Endodermal cell (in vitro differentiated cells): ENCODE data around the gene RNF11. TPM values are rescaled to one million over a fixed set of nuclear protein-coding genes. Genes with fewer than 3 reads are reported as not detected.

Source experiments
- DNase-seq: peaks from one replicate; pipeline ENCODE4 v3.0.0-alpha.2; 2017
- H3K27ac ChIP-seq: 2 replicates; pipeline ENCODE4 v1.5.1; 2013; ENCODE audit warnings: mild to moderate bottlenecking, low read depth, low read length, moderate library complexity
- H3K27me3 ChIP-seq: 2 replicates; pipeline ENCODE4 v1.6.1; 2013; ENCODE audit warnings: mild to moderate bottlenecking, low read length, moderate library complexity; ENCODE audit not compliant: insufficient read depth, control insufficient read depth, poor library complexity, severe bottlenecking
- H3K36me3 ChIP-seq: 2 replicates; pipeline ENCODE4 v1.7.0; 2013; ENCODE audit warnings: mild to moderate bottlenecking, low read length, moderate library complexity; ENCODE audit not compliant: control insufficient read depth, insufficient read depth
- H3K4me1 ChIP-seq: one replicate; pipeline ENCODE4 v1.7.0; 2013; ENCODE audit warnings: low read length; ENCODE audit not compliant: control insufficient read depth, insufficient read depth
- H3K4me3 ChIP-seq: 2 replicates; pipeline ENCODE4 v1.5.1; 2013; ENCODE audit warnings: mild to moderate bottlenecking, low read length, moderate library complexity
- H3K9ac ChIP-seq: 2 replicates; pipeline ENCODE4 v1.6.1; 2013; ENCODE audit warnings: mild to moderate bottlenecking, low read length, moderate library complexity; ENCODE audit not compliant: poor library complexity, severe bottlenecking; ENCODE audit errors: extremely low read depth
- H3K9me3 ChIP-seq: 2 replicates; pipeline ENCODE4 v1.6.1; 2013; ENCODE audit warnings: mild to moderate bottlenecking, low read length, moderate library complexity; ENCODE audit not compliant: control insufficient read depth
- H3K27ac Mint-ChIP-seq: 2 replicates; pipeline ENCODE4 v1.8.0; 2020; ENCODE audit warnings: mixed read lengths
- H3K27me3 Mint-ChIP-seq: 2 replicates; pipeline ENCODE4 v1.8.0; 2021; ENCODE audit warnings: mild to moderate bottlenecking, mixed read lengths; ENCODE audit not compliant: insufficient read depth
- H3K36me3 Mint-ChIP-seq: 2 replicates; pipeline ENCODE4 v1.8.0; 2020; ENCODE audit warnings: low read depth, mixed read lengths
- H3K4me1 Mint-ChIP-seq: 2 replicates; pipeline ENCODE4 v1.8.0; 2020; ENCODE audit warnings: mixed read lengths
- H3K4me3 Mint-ChIP-seq: 2 replicates; pipeline ENCODE4 v1.8.0; 2020; ENCODE audit warnings: mild to moderate bottlenecking, moderate library complexity, mixed read lengths
- H3K9me3 Mint-ChIP-seq: 2 replicates; pipeline ENCODE4 v1.8.0; 2020; ENCODE audit warnings: mild to moderate bottlenecking, mixed read lengths
- CTCF ChIP-seq: fragments of 200-600 bp; sonication (generic); conservative IDR thresholded peaks from 2 replicates; pipeline ENCODE4 v1.5.0; 2021; ENCODE audit warnings: antibody characterized with exemption, mild to moderate bottlenecking
- WGBS, 2 experiments: methylation state at CpG; one replicate each; pipeline versions ENCODE4 v1.1.5 to v1.1.7; 2013; ENCODE audit warnings: missing lambda C conversion rate in 2 of 2, mixed read lengths in 1 of 2; ENCODE audit not compliant: insufficient coverage in 1 of 2, insufficient read length in 1 of 2; 5-methylcytosine and 5-hydroxymethylcytosine counted together
- total RNA-seq, 2 donors: library from RNA; stranded (reverse); fragmentation: NEBNext Ultra II Directional in 1 of 2; extraction: Animal tissue kit (Norgen Biotek cat#: 25700) in 1 of 2; gene quantifications; 2 replicates in 1 of 2; 3 replicates in 1 of 2; pipeline ENCODE4 v1.2.1, GENCODE V29; 2021

RNF11 gene
- total RNA-seq, 2 donors from 2014 or later, result 84.1 to 103 TPM

GRCh38 chr1:51210676-51211075, 25.4 kb upstream of the RNF11 start:
- 90 to 91% methylated on average over 2 to 3 of the region's 3 CpGs for WGBS, 2 experiments
- Histone ChIP-seq H3K27ac (no peak overlapping the region), H3K9me3 (no peaks in the 10 kb centered on the region), H3K4me3 (no peak overlapping the region), H3K27me3 (no peaks in the 10 kb centered on the region), H3K9ac (no peak overlapping the region), H3K4me1 (no peaks in the 10 kb centered on the region), H3K36me3 (no peaks in the 10 kb centered on the region)
- H3K27me3 Mint-ChIP-seq, result no peaks in the 10 kb centered on the region
- no peak for DNase-seq
- H3K4me1 Mint-ChIP-seq, result no peaks in the 10 kb centered on the region
- H3K4me3 Mint-ChIP-seq, result no peak overlapping the region
- no peaks in the 10 kb centered on the region for H3K9me3 Mint-ChIP-seq
- no peak for TF ChIP-seq CTCF
- no peaks in the 10 kb centered on the region for H3K36me3 Mint-ChIP-seq
- no peak overlapping the region for H3K27ac Mint-ChIP-seq

- Mint-ChIP-seq H3K9me3 (no peaks in the 10 kb centered on the region), H3K36me3 (no peaks in the 10 kb centered on the region), H3K27ac (no peak overlapping the region), H3K4me1 (no peaks in the 10 kb centered on the region), H3K27me3 (no peaks in the 10 kb centered on the region), H3K4me3 (no peak overlapping the region)
- H3K9me3 ChIP-seq, result no peaks in the 10 kb centered on the region
- H3K9ac ChIP-seq, result no peak overlapping the region
- no peak for TF ChIP-seq CTCF
- H3K4me1 ChIP-seq, result no peaks in the 10 kb centered on the region
- H3K36me3 ChIP-seq, result no peaks in the 10 kb centered on the region
- DNase-seq, result no peak
- H3K27ac ChIP-seq, result no peak overlapping the region
- WGBS, 2 experiments, result 88 to 95% methylated on average over 6 to 7 of the region's 7 CpGs
- no peak overlapping the region for H3K4me3 ChIP-seq
- no peaks in the 10 kb centered on the region for H3K27me3 ChIP-seq
Observed at GRCh38 chr1:51214615-51215131, 21.4 kb upstream of the RNF11 start.

GRCh38 chr1:51215169-51215568, 20.9 kb upstream of the RNF11 start:
- H3K27me3 Mint-ChIP-seq, result no peaks in the 10 kb centered on the region

More at GRCh38 chr1:51215169-51215568, 20.9 kb upstream of the RNF11 start:
- Histone ChIP-seq H3K9ac (no peak overlapping the region), H3K9me3 (no peaks in the 10 kb centered on the region), H3K27me3 (no peaks in the 10 kb centered on the region), H3K4me3 (no peak overlapping the region), H3K4me1 (no peaks in the 10 kb centered on the region), H3K36me3 (no peaks in the 10 kb centered on the region), H3K27ac (no peak overlapping the region)
- no peak for TF ChIP-seq CTCF
- 86% methylated on average over 1 of the region's 1 CpG for WGBS, 2 experiments
- H3K27ac Mint-ChIP-seq, result no peak overlapping the region
- no peaks in the 10 kb centered on the region for H3K4me1 Mint-ChIP-seq
- no peak overlapping the region for H3K4me3 Mint-ChIP-seq
- H3K36me3 Mint-ChIP-seq, result no peaks in the 10 kb centered on the region
- H3K9me3 Mint-ChIP-seq, result no peaks in the 10 kb centered on the region
- DNase-seq, result no peak
